ENCODE measurements around the gene SOX6. TPM values are rescaled to one million over a fixed set of nuclear protein-coding genes. Genes with fewer than 3 reads are reported as not detected.

Gene SOX6
- total RNA-seq, 1 donor from 2014 or later: 13.2 TPM

DNA sequence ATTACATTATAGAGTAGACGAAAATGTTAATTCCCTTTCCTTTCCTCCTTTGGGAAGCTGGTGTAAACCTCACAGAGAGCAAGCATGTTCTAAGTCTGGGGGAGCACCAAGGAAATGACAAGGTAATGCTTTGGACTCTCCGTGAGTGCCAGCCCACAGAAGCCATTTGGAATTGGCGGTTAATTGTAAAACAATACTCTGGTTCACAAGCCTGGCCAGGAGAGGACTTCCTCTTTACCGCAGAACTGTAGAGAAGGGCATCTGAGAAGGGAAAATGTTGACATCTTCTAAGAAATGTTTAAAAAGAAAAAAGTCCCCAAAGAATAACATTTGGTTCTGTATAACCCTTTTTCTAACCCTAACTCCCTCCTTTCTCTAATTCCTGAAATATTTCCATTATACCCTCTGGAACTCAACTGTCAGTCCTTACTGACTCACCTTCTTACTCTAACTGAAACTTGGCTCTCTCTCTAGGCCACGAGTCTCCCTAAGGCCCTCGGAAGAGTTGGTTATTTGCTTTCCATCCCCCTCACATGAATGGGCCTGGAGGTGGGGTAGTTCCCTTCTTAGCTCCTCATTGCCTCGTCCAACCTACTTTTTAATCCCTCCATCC lies 379.8 kb downstream of the SOX6 start:
- H3K9ac ChIP-seq (ENCODE audit: low read length): no peak overlapping the region
- no peak overlapping the region for H3K27ac ChIP-seq (ENCODE audit: low read depth, low read length)
- no peaks in the 10 kb centered on the region for H3K27me3 ChIP-seq (ENCODE audit: insufficient read depth, low read length)
- peaks cover 7% of the 10 kb centered on the region for H3K4me1 ChIP-seq (ENCODE audit: insufficient read depth, low read length)
- no peak overlapping the region for H2AFZ ChIP-seq (ENCODE audit: low read depth, low read length)
- no peak overlapping the region for H3K4me3 ChIP-seq (ENCODE audit: insufficient read depth, low read depth, low read length)
- peak; percentile 71 for DNase-seq (ENCODE audit: low read depth)
- peak overlapping the region; percentile 3 for H3K4me2 ChIP-seq (ENCODE audit: low read length)
- no peaks in the 10 kb centered on the region for H3K9me3 Mint-ChIP-seq (ENCODE audit: unreplicated experiment)
- no peaks in the 10 kb centered on the region for H3K27me3 Mint-ChIP-seq (ENCODE audit: low read depth, unreplicated experiment)
- FAIRE-seq: no peak
- peaks cover 2% of the 10 kb centered on the region for H3K36me3 Mint-ChIP-seq (ENCODE audit: low read depth, unreplicated experiment)
- H3K79me2 ChIP-seq (ENCODE audit: insufficient read depth, low read length): no peaks in the 10 kb centered on the region
- no peak for TF ChIP-seq EZH2 (IDR thresholded peaks at IDR 0.05; ENCODE audit: insufficient read depth, low read length)
- TF ChIP-seq, protein P1, sequence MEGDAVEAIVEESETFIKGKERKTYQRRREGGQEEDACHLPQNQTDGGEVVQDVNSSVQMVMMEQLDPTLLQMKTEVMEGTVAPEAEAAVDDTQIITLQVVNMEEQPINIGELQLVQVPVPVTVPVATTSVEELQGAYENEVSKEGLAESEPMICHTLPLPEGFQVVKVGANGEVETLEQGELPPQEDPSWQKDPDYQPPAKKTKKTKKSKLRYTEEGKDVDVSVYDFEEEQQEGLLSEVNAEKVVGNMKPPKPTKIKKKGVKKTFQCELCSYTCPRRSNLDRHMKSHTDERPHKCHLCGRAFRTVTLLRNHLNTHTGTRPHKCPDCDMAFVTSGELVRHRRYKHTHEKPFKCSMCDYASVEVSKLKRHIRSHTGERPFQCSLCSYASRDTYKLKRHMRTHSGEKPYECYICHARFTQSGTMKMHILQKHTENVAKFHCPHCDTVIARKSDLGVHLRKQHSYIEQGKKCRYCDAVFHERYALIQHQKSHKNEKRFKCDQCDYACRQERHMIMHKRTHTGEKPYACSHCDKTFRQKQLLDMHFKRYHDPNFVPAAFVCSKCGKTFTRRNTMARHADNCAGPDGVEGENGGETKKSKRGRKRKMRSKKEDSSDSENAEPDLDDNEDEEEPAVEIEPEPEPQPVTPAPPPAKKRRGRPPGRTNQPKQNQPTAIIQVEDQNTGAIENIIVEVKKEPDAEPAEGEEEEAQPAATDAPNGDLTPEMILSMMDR (IDR thresholded peaks at IDR 0.05; ENCODE audit: insufficient read depth, low read depth, low read length): no peak
- H3K36me3 ChIP-seq (ENCODE audit: insufficient read depth, low read length): no peaks in the 10 kb centered on the region
- H3K4me3 Mint-ChIP-seq (ENCODE audit: unreplicated experiment): no peak overlapping the region
- H3K27ac Mint-ChIP-seq (ENCODE audit: unreplicated experiment): no peak overlapping the region
- no peaks in the 10 kb centered on the region for H3K9me3 ChIP-seq (ENCODE audit: insufficient read depth, low read depth, low read length)
- no peaks in the 10 kb centered on the region for H4K20me1 ChIP-seq (ENCODE audit: insufficient read depth, low read length)
- H3K4me1 Mint-ChIP-seq (ENCODE audit: low read depth, unreplicated experiment): no peaks in the 10 kb centered on the region

DNA sequence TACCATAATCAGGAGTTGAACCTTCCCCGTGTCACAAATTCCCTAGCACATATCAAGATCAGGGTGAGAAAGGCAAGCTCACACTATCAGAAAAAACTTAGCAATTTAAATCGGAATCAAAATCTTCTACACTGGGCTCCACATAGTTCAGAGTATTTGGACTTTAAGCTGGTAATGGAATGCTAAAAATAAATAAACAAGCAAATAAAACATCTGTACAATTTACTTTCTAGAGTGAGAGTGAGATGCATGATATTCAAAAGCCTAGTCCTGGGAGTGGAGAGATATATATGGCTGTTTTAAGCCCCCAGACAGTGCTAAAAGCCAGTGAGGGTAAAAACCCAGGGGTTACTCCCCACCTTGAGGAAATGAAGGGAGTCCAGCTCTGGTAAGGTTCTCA lies 380.6 kb downstream of the SOX6 start:
- no peaks in the 10 kb centered on the region for H3K9me3 Mint-ChIP-seq (ENCODE audit: unreplicated experiment)
- Histone ChIP-seq H3K79me2 (ENCODE audit: insufficient read depth, low read length) (no peaks in the 10 kb centered on the region), H3K36me3 (ENCODE audit: insufficient read depth, low read length) (no peaks in the 10 kb centered on the region), H2AFZ (ENCODE audit: low read depth, low read length) (no peak overlapping the region), H3K4me1 (ENCODE audit: insufficient read depth, low read length) (peaks cover 7% of the 10 kb centered on the region), H3K4me3 (ENCODE audit: insufficient read depth, low read depth, low read length) (no peak overlapping the region), H3K27me3 (ENCODE audit: insufficient read depth, low read length) (no peaks in the 10 kb centered on the region), H4K20me1 (ENCODE audit: insufficient read depth, low read length) (no peaks in the 10 kb centered on the region), H3K9ac (ENCODE audit: low read length) (no peak overlapping the region), H3K9me3 (ENCODE audit: insufficient read depth, low read depth, low read length) (no peaks in the 10 kb centered on the region), H3K4me2 (ENCODE audit: low read length) (no peak overlapping the region), H3K27ac (ENCODE audit: low read depth, low read length) (no peak overlapping the region)
- no peak for DNase-seq (ENCODE audit: low read depth)
- H3K27ac Mint-ChIP-seq (ENCODE audit: unreplicated experiment): no peak overlapping the region
- H3K4me1 Mint-ChIP-seq (ENCODE audit: low read depth, unreplicated experiment): no peaks in the 10 kb centered on the region
- H3K27me3 Mint-ChIP-seq (ENCODE audit: low read depth, unreplicated experiment): no peaks in the 10 kb centered on the region
- H3K4me3 Mint-ChIP-seq (ENCODE audit: unreplicated experiment): no peak overlapping the region
- TF ChIP-seq, protein P1 (IDR thresholded peaks at IDR 0.05; ENCODE audit: insufficient read depth, low read depth, low read length): no peak
- TF ChIP-seq EZH2 (IDR thresholded peaks at IDR 0.05; ENCODE audit: insufficient read depth, low read length): no peak
- no peak for FAIRE-seq
- H3K36me3 Mint-ChIP-seq (ENCODE audit: low read depth, unreplicated experiment): peaks cover 2% of the 10 kb centered on the region

GRCh38 chr11:15972838-15973237 lies 383.5 kb downstream of the SOX6 start:
- Histone ChIP-seq H3K79me2 (ENCODE audit: insufficient read depth, low read length) (no peaks in the 10 kb centered on the region), H3K4me2 (ENCODE audit: low read length) (no peak overlapping the region), H3K9ac (ENCODE audit: low read length) (no peak overlapping the region), H3K27me3 (ENCODE audit: insufficient read depth, low read length) (no peaks in the 10 kb centered on the region), H3K4me3 (ENCODE audit: insufficient read depth, low read depth, low read length) (no peak overlapping the region), H4K20me1 (ENCODE audit: insufficient read depth, low read length) (no peaks in the 10 kb centered on the region), H3K27ac (ENCODE audit: low read depth, low read length) (no peak overlapping the region), H3K9me3 (ENCODE audit: insufficient read depth, low read depth, low read length) (no peaks in the 10 kb centered on the region), H3K36me3 (ENCODE audit: insufficient read depth, low read length) (no peaks in the 10 kb centered on the region), H2AFZ (ENCODE audit: low read depth, low read length) (no peak overlapping the region), H3K4me1 (ENCODE audit: insufficient read depth, low read length) (peaks cover 25% of the 10 kb centered on the region)
- peaks cover 2% of the 10 kb centered on the region for H3K36me3 Mint-ChIP-seq (ENCODE audit: low read depth, unreplicated experiment)
- no peak overlapping the region for H3K27ac Mint-ChIP-seq (ENCODE audit: unreplicated experiment)
- H3K9me3 Mint-ChIP-seq (ENCODE audit: unreplicated experiment): no peaks in the 10 kb centered on the region
- H3K4me3 Mint-ChIP-seq (ENCODE audit: unreplicated experiment): no peak overlapping the region
- H3K27me3 Mint-ChIP-seq (ENCODE audit: low read depth, unreplicated experiment): no peaks in the 10 kb centered on the region
- H3K4me1 Mint-ChIP-seq (ENCODE audit: low read depth, unreplicated experiment): peaks cover 22% of the 10 kb centered on the region
- FAIRE-seq (no peak), DNase-seq (ENCODE audit: low read depth) (no peak)
- TF ChIP-seq, protein P1 (IDR thresholded peaks at IDR 0.05; ENCODE audit: insufficient read depth, low read depth, low read length): no peak
- no peak for TF ChIP-seq EZH2 (IDR thresholded peaks at IDR 0.05; ENCODE audit: insufficient read depth, low read length)

Data from astrocyte (in vitro differentiated cells and primary cell).